Mesenchymal stem cell (in vitro differentiated cells and primary cell): Measurements from ENCODE around the gene MRGPRX2.

ENCODE experiments used
- DNase-seq: peaks from one replicate; pipeline ENCODE4 v3.0.0-alpha.2; 2013
- H2AFZ ChIP-seq: one replicate; pipeline ENCODE4 v1.6.1; 2013; ENCODE audit warnings: low read depth, mild to moderate bottlenecking, control low read depth, inconsistent platforms, low read length, moderate library complexity
- H2AK5ac ChIP-seq: 2 replicates; pipeline ENCODE4 v1.6.1; 2013; ENCODE audit warnings: low read length, moderate library complexity, mild to moderate bottlenecking, inconsistent platforms; ENCODE audit not compliant: severe bottlenecking
- H2BK120ac ChIP-seq: one replicate; pipeline ENCODE4 v1.6.1; 2013; ENCODE audit warnings: low read depth, mild to moderate bottlenecking, inconsistent platforms, low read length, moderate library complexity
- H2BK12ac ChIP-seq, 2 experiments: one replicate each; pipeline ENCODE4 v1.6.1; 2013; ENCODE audit warnings: inconsistent platforms in 2 of 2, low read length in 2 of 2, mild to moderate bottlenecking in 2 of 2, moderate library complexity in 2 of 2, control low read depth in 1 of 2
- H2BK15ac ChIP-seq: one replicate; pipeline ENCODE4 v1.6.1; 2013; ENCODE audit warnings: mild to moderate bottlenecking, low read depth, inconsistent platforms; ENCODE audit not compliant: poor library complexity, severe bottlenecking
- H2BK5ac ChIP-seq: 2 replicates; pipeline ENCODE4 v1.6.1; 2013; ENCODE audit warnings: low read depth, mild to moderate bottlenecking, low read length, control low read depth, inconsistent platforms; ENCODE audit not compliant: poor library complexity, severe bottlenecking
- H3K14ac ChIP-seq, 2 experiments: one replicate each; pipeline ENCODE4 v1.6.1; 2013; ENCODE audit warnings: inconsistent platforms in 2 of 2, low read length in 2 of 2, control low read depth in 1 of 2, mild to moderate bottlenecking in 1 of 2, moderate library complexity in 1 of 2
- H3K18ac ChIP-seq, 2 experiments: one replicate each; pipeline ENCODE4 v1.6.1; 2013; ENCODE audit warnings: inconsistent platforms in 2 of 2, low read length in 2 of 2, control low read depth in 1 of 2, low read depth in 1 of 2, mild to moderate bottlenecking in 1 of 2
- H3K23ac ChIP-seq, 2 experiments: one replicate each; pipeline ENCODE4 v1.6.1; 2013; ENCODE audit warnings: inconsistent platforms in 2 of 2, low read length in 2 of 2, mild to moderate bottlenecking in 2 of 2, moderate library complexity in 2 of 2, control low read depth in 1 of 2
- H3K27ac ChIP-seq: 2 replicates; pipeline ENCODE4 v1.5.1; 2013; ENCODE audit warnings: mild to moderate bottlenecking, moderate library complexity, low read length, control low read depth, inconsistent platforms; ENCODE audit not compliant: poor library complexity, severe bottlenecking
- H3K27me3 ChIP-seq, 2 experiments: 2 replicates each; pipeline versions ENCODE4 v1.6.1 to v1.7.0; 2013; ENCODE audit warnings: low read length in 2 of 2, mild to moderate bottlenecking in 2 of 2, moderate library complexity in 2 of 2, control low read depth in 1 of 2, inconsistent platforms in 1 of 2; ENCODE audit not compliant: control insufficient read depth in 1 of 2, insufficient read depth in 1 of 2
- H3K36me3 ChIP-seq, 2 experiments: 2 replicates each; pipeline versions ENCODE4 v1.6.1 to v1.7.0; 2013; ENCODE audit warnings: low read length in 2 of 2, control low read depth in 1 of 2, inconsistent platforms in 1 of 2, low read depth in 1 of 2, mild to moderate bottlenecking in 1 of 2; ENCODE audit not compliant: insufficient read depth in 2 of 2, control insufficient read depth in 1 of 2
- H3K4ac ChIP-seq, 2 experiments: one replicate each; pipeline ENCODE4 v1.6.1; 2013; ENCODE audit warnings: inconsistent platforms in 2 of 2, low read length in 2 of 2, mild to moderate bottlenecking in 2 of 2, moderate library complexity in 2 of 2, control low read depth in 1 of 2, low read depth in 1 of 2
- H3K4me1 ChIP-seq: 2 replicates; pipeline ENCODE4 v1.6.1; 2013; ENCODE audit warnings: low read depth, low read length, control low read depth; ENCODE audit not compliant: control insufficient read depth, insufficient read depth
- H3K4me2 ChIP-seq: 2 replicates; pipeline ENCODE4 v1.6.1; 2013; ENCODE audit warnings: low read length, mild to moderate bottlenecking, inconsistent platforms; ENCODE audit not compliant: poor library complexity, severe bottlenecking
- H3K4me3 ChIP-seq, 2 experiments: 2 replicates each; pipeline versions ENCODE4 v1.5.1 to v1.7.0; 2013; ENCODE audit warnings: low read length in 2 of 2, mild to moderate bottlenecking in 2 of 2, control low read depth in 1 of 2, low read depth in 1 of 2; ENCODE audit not compliant: insufficient read depth in 1 of 2
- H3K79me1 ChIP-seq: replicated peaks from 2 replicates; pipeline ENCODE4 v1.6.1; 2013; ENCODE audit warnings: mild to moderate bottlenecking, control low read depth, low read length, inconsistent platforms; ENCODE audit not compliant: poor library complexity, severe bottlenecking
- H3K9ac ChIP-seq: 2 replicates; pipeline ENCODE4 v1.7.0; 2013; ENCODE audit warnings: mild to moderate bottlenecking, low read length, moderate library complexity
- H3K9me3 ChIP-seq: 2 replicates; pipeline ENCODE4 v1.7.0; 2013; ENCODE audit warnings: mild to moderate bottlenecking, low read length; ENCODE audit not compliant: control insufficient read depth
- H4K8ac ChIP-seq: one replicate; pipeline ENCODE4 v1.6.1; 2013; ENCODE audit warnings: inconsistent platforms, mild to moderate bottlenecking, low read length, moderate library complexity
- H4K91ac ChIP-seq: one replicate; pipeline ENCODE4 v1.6.1; 2013; ENCODE audit warnings: mild to moderate bottlenecking, low read length, inconsistent platforms
- WGBS: methylation state at CpG from one replicate; pipeline ENCODE4 v1.1.7; 2013; ENCODE audit warnings: mixed read lengths; 5-methylcytosine and 5-hydroxymethylcytosine counted together

Gene MRGPRX2

DNA sequence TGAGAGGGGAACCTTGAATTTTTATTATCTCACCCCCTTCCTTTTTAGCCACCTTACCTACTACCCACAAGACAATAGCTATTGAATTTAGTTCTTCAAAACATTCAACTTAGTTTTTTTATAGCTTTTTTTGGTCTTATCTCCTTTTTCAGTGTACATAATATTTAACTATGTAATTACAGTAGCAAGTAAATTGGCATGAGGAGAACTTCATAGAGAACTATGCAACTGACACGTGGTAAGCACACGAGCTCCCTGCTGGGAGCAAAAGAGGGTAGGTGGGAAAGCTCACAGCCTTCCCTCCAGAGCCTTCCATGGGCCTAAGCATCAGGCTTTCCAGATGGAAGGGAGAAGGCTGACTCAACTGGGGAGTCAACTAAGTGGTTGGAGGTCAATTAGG, 34.3 kb upstream of the MRGPRX2 start:
- no peak overlapping the region for H3K23ac ChIP-seq
- no peaks in the 10 kb centered on the region for H3K9me3 ChIP-seq
- H3K36me3 ChIP-seq = no peaks in the 10 kb centered on the region
- WGBS = 47% methylated on average over 2 of the region's 2 CpGs
- H3K18ac ChIP-seq = no peak overlapping the region
- no peak for DNase-seq
- H2BK120ac ChIP-seq = no peak overlapping the region
- no peak overlapping the region for H2BK5ac ChIP-seq
- no peak overlapping the region for H2AFZ ChIP-seq
- H3K14ac ChIP-seq = no peak overlapping the region
- H3K27me3 ChIP-seq = peaks cover 22 to 64% of the 10 kb centered on the region in 2 experiments
- peak overlapping the region in 1 of 2 experiments; percentile 63 for H2BK12ac ChIP-seq
- H3K9ac ChIP-seq = no peak overlapping the region
- H4K8ac ChIP-seq = no peak overlapping the region
- peaks cover 3% of the 10 kb centered on the region for H3K4me1 ChIP-seq
- no peak overlapping the region for H3K4me2 ChIP-seq
- no peak overlapping the region for H3K27ac ChIP-seq
- no peak overlapping the region for H4K91ac ChIP-seq
- H3K4ac ChIP-seq = no peak overlapping the region
- H3K79me1 ChIP-seq = no peaks in the 10 kb centered on the region
- no peak overlapping the region for H2BK15ac ChIP-seq
- no peak overlapping the region for H2AK5ac ChIP-seq
- H3K4me3 ChIP-seq = no peak overlapping the region

DNA sequence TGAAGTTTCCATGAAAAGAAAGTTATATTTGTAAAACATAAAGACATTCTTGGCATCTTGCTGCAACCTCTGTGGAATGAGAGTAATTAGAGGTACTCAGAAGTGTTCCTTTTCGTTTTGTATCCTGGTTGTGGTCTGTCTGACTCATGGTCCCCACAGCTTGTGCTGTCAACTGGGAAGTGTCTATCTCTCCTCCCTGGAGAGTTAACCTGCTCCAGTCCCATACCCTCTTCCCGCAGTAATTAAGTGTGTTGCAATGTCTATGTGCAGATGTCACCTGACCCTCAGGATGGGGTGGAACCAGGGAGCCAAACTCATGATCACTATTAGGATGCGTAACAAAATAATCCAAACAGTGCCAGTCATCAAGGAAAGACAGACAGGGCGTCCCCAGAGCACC, 33.5 kb upstream of the MRGPRX2 start:
- Histone ChIP-seq H2BK120ac (no peak overlapping the region), H3K27ac (no peak overlapping the region), H4K91ac (no peak overlapping the region), H3K27me3 (peaks cover 19 to 61% of the 10 kb centered on the region in 2 experiments), H3K4me2 (no peak overlapping the region), H3K79me1 (no peaks in the 10 kb centered on the region), H2BK15ac (no peak overlapping the region), H2AFZ (no peak overlapping the region), H2BK5ac (no peak overlapping the region), H4K8ac (no peak overlapping the region), H3K9ac (no peak overlapping the region), H3K4me3 (no peak overlapping the region), H3K36me3 (no peaks in the 10 kb centered on the region), H3K9me3 (no peaks in the 10 kb centered on the region), H2BK12ac (no peak overlapping the region), H3K14ac (no peak overlapping the region), H2AK5ac (no peak overlapping the region), H3K18ac (no peak overlapping the region), H3K4ac (no peak overlapping the region), H3K4me1 (peaks cover 3% of the 10 kb centered on the region), H3K23ac (no peak overlapping the region)
- WGBS = 14% methylated on average over 3 of the region's 4 CpGs
- DNase-seq = peak; percentile 66

DNA sequence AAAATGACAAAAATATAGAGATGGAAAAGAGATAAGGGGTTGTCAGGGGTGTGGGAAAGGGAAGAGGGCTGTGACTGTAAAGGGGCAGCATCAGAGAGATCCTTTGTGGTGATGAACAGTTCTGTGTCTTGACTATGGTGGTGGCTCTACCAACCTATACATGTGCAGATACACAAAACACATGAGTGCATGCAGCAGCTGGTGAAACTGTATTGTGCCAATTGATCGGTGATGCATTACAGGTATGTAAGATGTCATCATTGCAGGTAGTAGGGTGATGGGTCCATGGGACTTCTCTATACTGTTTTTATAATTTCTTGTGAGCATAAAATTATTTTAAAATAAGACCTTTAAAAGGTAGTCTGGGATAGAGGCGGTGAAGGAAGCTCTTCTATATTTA, 32.3 kb upstream of the MRGPRX2 start:
- Histone ChIP-seq H3K27ac (no peak overlapping the region), H2BK5ac (no peak overlapping the region), H2BK120ac (no peak overlapping the region), H2AK5ac (no peak overlapping the region), H2BK12ac (peak overlapping the region in 1 of 2 experiments; percentile 25), H3K4ac (no peak overlapping the region), H3K79me1 (no peaks in the 10 kb centered on the region), H3K9ac (no peak overlapping the region), H2BK15ac (no peak overlapping the region), H3K4me2 (no peak overlapping the region), H3K9me3 (no peaks in the 10 kb centered on the region), H3K14ac (peak overlapping the region in 1 of 2 experiments; percentile 44), H3K36me3 (no peaks in the 10 kb centered on the region), H4K91ac (no peak overlapping the region), H3K23ac (no peak overlapping the region), H4K8ac (no peak overlapping the region), H3K18ac (no peak overlapping the region), H3K4me1 (peaks cover 3% of the 10 kb centered on the region), H2AFZ (no peak overlapping the region), H3K4me3 (no peak overlapping the region), H3K27me3 (peaks cover 19 to 54% of the 10 kb centered on the region in 2 experiments)
- WGBS = 40% methylated on average over 1 of the region's 2 CpGs
- no peak for DNase-seq

DNA sequence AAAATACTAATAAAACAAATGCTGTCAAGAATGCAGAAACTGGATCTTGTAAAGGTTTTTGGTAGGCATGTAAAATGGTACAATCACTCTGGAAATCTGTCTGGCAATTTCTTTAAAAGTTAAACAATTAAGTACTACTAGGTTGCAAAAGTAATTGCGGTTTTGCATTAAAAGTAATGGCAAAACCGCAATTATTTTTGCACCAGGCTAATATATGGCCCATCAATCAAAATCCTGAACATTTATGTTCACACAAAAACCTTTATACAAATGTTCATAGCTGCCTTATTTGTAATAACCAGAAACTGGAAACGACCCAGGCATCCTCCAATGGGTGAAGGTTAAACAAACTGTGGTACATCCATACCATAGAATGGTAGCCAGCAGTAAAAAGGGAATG, 31.8 kb upstream of the MRGPRX2 start:
- Histone ChIP-seq H2AFZ (no peak overlapping the region), H2BK120ac (no peak overlapping the region), H3K27me3 (peaks cover 16 to 49% of the 10 kb centered on the region in 2 experiments), H2BK15ac (no peak overlapping the region), H3K4me3 (no peak overlapping the region), H3K9me3 (no peaks in the 10 kb centered on the region), H3K4me1 (peaks cover 5% of the 10 kb centered on the region), H3K4ac (no peak overlapping the region), H3K27ac (no peak overlapping the region), H3K36me3 (no peaks in the 10 kb centered on the region), H2AK5ac (no peak overlapping the region), H3K18ac (no peak overlapping the region), H4K91ac (no peak overlapping the region), H3K4me2 (no peak overlapping the region), H3K23ac (no peak overlapping the region), H3K79me1 (no peaks in the 10 kb centered on the region), H4K8ac (no peak overlapping the region), H3K9ac (no peak overlapping the region), H2BK5ac (no peak overlapping the region), H3K14ac (no peak overlapping the region), H2BK12ac (no peak overlapping the region)
- WGBS = 89% methylated on average over 3 of the region's 3 CpGs
- DNase-seq = no peak
